Adrenal gland (tissue), 5 donors: ENCODE results near the gene GAL3ST3.

Source experiments
- POLR2A ChIP-seq, 2 donors: fragments of 450-650 bp; IDR thresholded peaks; one replicate each; pipeline ENCODE4 v1.6.1; 2017; ENCODE audit warnings: antibody characterized with exemption in 2 of 2, mild to moderate bottlenecking in 2 of 2, moderate library complexity in 1 of 2
- TF ChIP-seq, protein P1 (sequence below), 6 experiments: fragments of 450-650 bp in 4 of 6; fragments of 200-600 bp in 2 of 6; sonication (generic) in 1 of 6; IDR thresholded peaks; 1 replicate in 5 of 6; 2 replicates in 1 of 6; pipeline versions ENCODE4 v1.5.1 to v1.8.0; 2016 to 2021; ENCODE audit warnings: antibody characterized with exemption in 6 of 6, mild to moderate bottlenecking in 2 of 6, moderate library complexity in 1 of 6
- donor health status: DM: no; HTN: no; CAD: no.

GRCh38 chr11:66022401-66023185 is 26.4 kb downstream of the GAL3ST3 start:
- TF ChIP-seq, protein P1, sequence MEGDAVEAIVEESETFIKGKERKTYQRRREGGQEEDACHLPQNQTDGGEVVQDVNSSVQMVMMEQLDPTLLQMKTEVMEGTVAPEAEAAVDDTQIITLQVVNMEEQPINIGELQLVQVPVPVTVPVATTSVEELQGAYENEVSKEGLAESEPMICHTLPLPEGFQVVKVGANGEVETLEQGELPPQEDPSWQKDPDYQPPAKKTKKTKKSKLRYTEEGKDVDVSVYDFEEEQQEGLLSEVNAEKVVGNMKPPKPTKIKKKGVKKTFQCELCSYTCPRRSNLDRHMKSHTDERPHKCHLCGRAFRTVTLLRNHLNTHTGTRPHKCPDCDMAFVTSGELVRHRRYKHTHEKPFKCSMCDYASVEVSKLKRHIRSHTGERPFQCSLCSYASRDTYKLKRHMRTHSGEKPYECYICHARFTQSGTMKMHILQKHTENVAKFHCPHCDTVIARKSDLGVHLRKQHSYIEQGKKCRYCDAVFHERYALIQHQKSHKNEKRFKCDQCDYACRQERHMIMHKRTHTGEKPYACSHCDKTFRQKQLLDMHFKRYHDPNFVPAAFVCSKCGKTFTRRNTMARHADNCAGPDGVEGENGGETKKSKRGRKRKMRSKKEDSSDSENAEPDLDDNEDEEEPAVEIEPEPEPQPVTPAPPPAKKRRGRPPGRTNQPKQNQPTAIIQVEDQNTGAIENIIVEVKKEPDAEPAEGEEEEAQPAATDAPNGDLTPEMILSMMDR (IDR thresholded peaks at IDR 0.05) = peak; percentile 78 to 97 (median 91)
- TF ChIP-seq POLR2A (IDR thresholded peaks at IDR 0.05) = no peak
